Stimulated activated CD8-positive, alpha-beta memory T cell treated with anti-CD3 and anti-CD28 coated beads, Interleukin-7, amount 100 ng/mL, for 24 hours (primary cell): ENCODE results near the gene PPP1R7.

Source experiments
- DNase-seq: peaks from one replicate; pipeline ENCODE4 v3.0.0-alpha.2; 2020; ENCODE audit warnings: low read depth

Gene PPP1R7

GRCh38 chr2:241139531-241140444 lies 10.5 kb upstream of the PPP1R7 start:
- DNase-seq, result no peak

DNA sequence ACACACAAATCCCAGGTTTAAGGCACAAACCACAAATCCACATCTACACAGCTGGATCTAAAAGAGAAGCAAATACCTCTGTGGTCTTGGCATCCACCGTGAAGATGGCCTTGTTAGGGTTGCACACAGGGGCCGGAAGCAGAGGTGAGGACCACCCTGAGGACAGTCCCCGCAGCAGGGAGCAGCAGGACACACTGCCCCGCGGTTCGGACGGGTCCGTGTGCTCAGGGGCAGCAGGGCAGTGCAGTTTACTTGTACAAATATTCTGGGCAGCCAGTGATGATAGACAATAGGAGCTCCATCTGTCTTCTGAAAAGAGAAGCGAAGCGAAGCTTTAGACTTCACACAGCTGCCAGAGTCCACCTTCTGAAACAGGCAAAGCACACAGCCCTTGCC lies 9.8 kb upstream of the PPP1R7 start:
- no peak for DNase-seq

GRCh38 chr2:241141214-241141770 lies 9.0 kb upstream of the PPP1R7 start:
- DNase-seq, result no peak

- no peak for DNase-seq
These were observed 8.2 kb upstream of the PPP1R7 start for GRCh38 chr2:241142063-241142462.

DNA sequence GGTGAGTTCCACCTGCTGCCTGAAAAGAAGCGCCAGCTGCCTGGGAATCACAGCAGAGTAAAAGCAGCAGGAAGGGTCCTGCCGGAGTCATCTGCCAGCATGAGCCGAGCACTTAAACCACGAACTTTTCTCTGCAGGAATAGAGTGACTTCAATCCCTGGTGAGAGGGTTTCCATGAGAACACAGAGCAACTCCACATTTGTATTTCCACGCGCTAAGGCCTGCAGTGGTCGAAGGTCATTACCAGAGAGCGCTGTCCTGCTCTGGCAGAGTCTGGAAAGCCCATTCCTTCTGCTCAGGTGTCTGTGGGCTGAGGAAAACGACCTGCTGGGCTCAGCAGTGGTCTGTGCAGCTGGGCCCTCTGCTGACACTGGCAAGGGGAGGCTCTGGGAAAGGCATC lies 7.7 kb upstream of the PPP1R7 start:
- DNase-seq, result no peak

GRCh38 chr2:241146286-241146685 lies 4.0 kb upstream of the PPP1R7 start:
- no peak for DNase-seq

GRCh38 chr2:241147336-241147735 lies 2.9 kb upstream of the PPP1R7 start:
- no peak for DNase-seq

GRCh38 chr2:241148239-241148638 lies 2.0 kb upstream of the PPP1R7 start:
- no peak for DNase-seq

GRCh38 chr2:241148891-241149674 lies 1.2 kb upstream of the PPP1R7 start, which contains the start of gene PASK:
PASK (minus strand) TSS chr2:241149472; CDS start chr2:241143032, 6,440 bp downstream.
- peak; percentile 87 for DNase-seq

- DNase-seq, result no peak
These were observed 667 bp upstream of the PPP1R7 start for GRCh38 chr2:241149675-241149924.

GRCh38 chr2:241150660-241151530 lies 628 bp downstream of the PPP1R7 start:
- no peak for DNase-seq

DNA sequence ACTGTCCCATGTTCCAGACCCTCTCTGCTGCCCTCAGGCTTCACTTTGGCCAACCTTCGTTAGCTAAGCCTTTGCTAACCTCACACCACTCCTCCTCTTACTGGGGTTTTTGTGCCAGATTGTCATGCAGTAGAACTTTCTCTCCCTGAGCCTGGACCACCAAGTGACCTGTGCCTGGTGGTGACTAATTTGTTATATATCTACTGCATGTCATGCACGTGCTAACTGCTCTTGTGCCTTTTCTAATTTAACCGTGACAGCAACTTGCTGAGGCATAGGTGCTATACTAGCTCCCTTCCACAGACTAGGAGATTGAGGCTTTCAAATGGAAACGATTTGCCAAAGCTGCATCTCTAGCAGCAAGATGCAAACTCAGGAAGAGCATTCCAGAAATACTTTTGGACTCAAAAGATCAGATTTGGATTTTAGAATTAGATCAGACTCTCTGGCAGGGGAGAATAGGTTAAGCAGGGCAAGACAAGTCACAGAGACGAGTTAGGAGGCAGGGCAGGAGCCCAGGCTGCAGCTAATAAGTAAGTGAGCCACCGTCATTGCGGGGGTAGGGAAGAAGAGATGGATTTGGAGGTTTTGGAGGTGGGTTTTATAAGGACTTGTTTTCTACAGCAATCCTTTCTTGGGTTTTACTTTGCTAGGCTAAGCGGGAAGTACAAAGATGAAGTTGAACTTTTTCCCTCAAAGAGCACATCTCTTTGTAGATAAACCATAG lies 1.8 kb downstream of the PPP1R7 start:
- DNase-seq, result no peak

- DNase-seq, result no peak
These were observed 3.3 kb downstream of the PPP1R7 start for GRCh38 chr2:241153616-241154015.

DNA sequence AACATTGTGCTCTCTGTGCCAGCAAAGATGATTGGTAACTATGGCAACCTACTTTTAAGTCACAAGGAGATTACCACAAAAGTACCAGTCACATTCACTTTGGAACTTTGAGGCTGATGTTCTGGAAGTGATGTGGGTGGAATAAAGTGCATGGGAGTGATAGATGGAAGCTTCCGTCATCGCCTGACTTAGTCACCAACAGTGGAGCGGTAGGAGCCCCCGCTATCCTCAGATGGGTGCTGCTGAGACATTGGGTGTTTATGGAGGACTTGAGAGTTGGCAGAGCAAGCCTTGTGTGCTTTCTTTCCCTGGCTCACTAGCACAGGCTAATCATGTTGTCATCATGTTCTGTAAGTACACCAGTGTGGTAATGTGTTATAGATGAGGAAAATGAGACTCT lies 4.6 kb downstream of the PPP1R7 start:
- no peak for DNase-seq

- DNase-seq, result no peak
These were observed 5.7 kb downstream of the PPP1R7 start for GRCh38 chr2:241155936-241156335.

DNA sequence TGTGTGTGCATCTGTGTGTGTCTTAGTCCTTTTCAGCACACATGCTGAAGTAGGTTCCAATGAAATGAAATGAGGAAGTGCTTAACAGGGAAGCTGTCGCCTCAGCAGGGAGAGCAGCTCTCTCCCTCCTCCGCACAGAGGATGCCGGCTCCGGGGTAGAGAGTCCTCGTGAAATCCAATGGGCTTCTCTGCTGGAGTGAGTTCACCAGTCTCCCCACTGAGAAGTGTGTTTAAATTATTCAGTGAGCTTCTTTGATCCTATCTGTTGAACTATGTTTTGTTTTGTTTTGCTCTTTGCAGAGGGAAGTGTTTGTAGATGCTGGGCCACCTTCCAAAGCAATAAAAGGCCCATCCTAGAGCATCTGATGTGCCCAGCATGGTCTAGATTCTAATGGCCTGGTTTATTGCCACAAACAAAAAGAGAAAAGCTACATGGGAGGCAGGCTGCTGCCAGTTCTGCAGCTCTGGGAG lies 6.7 kb downstream of the PPP1R7 start:
- DNase-seq, result no peak

GRCh38 chr2:241157841-241158545 lies 7.7 kb downstream of the PPP1R7 start:
- DNase-seq, result no peak

DNA sequence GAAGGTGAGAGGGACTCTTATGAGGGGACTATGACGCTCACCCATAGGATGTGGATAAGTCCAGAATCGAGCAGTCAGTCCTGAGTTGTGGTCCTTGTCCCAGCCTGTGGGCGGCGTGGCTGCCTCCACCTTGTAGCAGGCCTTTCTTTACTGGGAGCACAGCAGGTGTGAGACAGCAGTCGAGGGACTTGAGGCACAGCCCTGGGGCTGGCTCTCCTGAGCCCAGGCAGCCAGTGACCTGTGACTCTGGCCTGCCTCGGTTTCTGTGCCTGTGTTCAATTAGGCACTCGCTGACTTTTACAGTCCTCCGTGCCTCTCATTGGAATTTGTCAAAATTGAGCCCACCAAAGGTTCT lies 8.3 kb downstream of the PPP1R7 start:
- DNase-seq, result no peak

- no peak for DNase-seq
These were observed 8.8 kb downstream of the PPP1R7 start for GRCh38 chr2:241159116-241159515.

- DNase-seq, result no peak
These were observed 10.1 kb downstream of the PPP1R7 start for GRCh38 chr2:241160318-241160717.
